Neural progenitor cell (in vitro differentiated cells): ENCODE measurements around the gene CLDN8. TPM values are rescaled to one million over a fixed set of nuclear protein-coding genes. Genes with fewer than 3 reads are reported as not detected.

ENCODE experiments used
- DNase-seq: peaks from one replicate; pipeline ENCODE4 v3.0.0-alpha.2; 2016; ENCODE audit warnings: low spot score
- H2AFZ ChIP-seq: fragments of 200-600 bp; sonication (generic); replicated peaks from 2 replicates; pipeline ENCODE4 v1.6.1; 2016; ENCODE audit warnings: antibody characterized with exemption
- H3F3A ChIP-seq: fragments of 200-600 bp; sonication (generic); 2 replicates; pipeline ENCODE4 v1.6.1; 2016; ENCODE audit warnings: antibody characterized with exemption, low read depth
- H3K27ac ChIP-seq: fragments of 200-600 bp; sonication (generic); 2 replicates; pipeline ENCODE4 v1.5.1; 2016; ENCODE audit warnings: mild to moderate bottlenecking
- H3K27me3 ChIP-seq: fragments of 200-600 bp; sonication (generic); 2 replicates; pipeline ENCODE4 v1.6.1; 2016; ENCODE audit warnings: mild to moderate bottlenecking, moderate library complexity
- H3K36me3 ChIP-seq: fragments of 200-600 bp; sonication (generic); 2 replicates; pipeline ENCODE4 v1.5.1; 2016
- H3K4me1 ChIP-seq: fragments of 200-600 bp; sonication (generic); 2 replicates; pipeline ENCODE4 v1.6.1; 2016; ENCODE audit warnings: mixed run types
- H3K4me2 ChIP-seq: fragments of 200-600 bp; sonication (generic); 2 replicates; pipeline ENCODE4 v1.6.1; 2016
- H3K4me3 ChIP-seq: fragments of 200-600 bp; sonication (generic); 2 replicates; pipeline ENCODE4 v1.5.1; 2016
- H3K79me2 ChIP-seq: fragments of 200-600 bp; sonication (generic); 2 replicates; pipeline ENCODE4 v1.6.1; 2016; ENCODE audit warnings: low read depth
- H3K9ac ChIP-seq: fragments of 200-600 bp; sonication (generic); 2 replicates; pipeline ENCODE4 v1.6.1; 2016
- H3K9me3 ChIP-seq: fragments of 200-600 bp; sonication (generic); 2 replicates; pipeline ENCODE4 v1.5.1; 2016; ENCODE audit warnings: low read depth
- H4K20me1 ChIP-seq: fragments of 200-600 bp; sonication (generic); 2 replicates; pipeline ENCODE4 v1.6.1; 2016; ENCODE audit warnings: low read depth
- H3K27ac Mint-ChIP-seq: 3 replicates; pipeline ENCODE4 v1.8.0; 2021; ENCODE audit warnings: mixed read lengths
- H3K27me3 Mint-ChIP-seq: 2 replicates; pipeline ENCODE4 v1.8.0; 2022; ENCODE audit warnings: low read depth, mild to moderate bottlenecking, inconsistent platforms, moderate library complexity, mixed read lengths; ENCODE audit not compliant: insufficient read depth
- H3K36me3 Mint-ChIP-seq: 3 replicates; pipeline ENCODE4 v1.8.0; 2021; ENCODE audit warnings: mixed read lengths
- H3K4me1 Mint-ChIP-seq: 3 replicates; pipeline ENCODE4 v1.8.0; 2021; ENCODE audit warnings: mixed read lengths
- H3K4me3 Mint-ChIP-seq: 3 replicates; pipeline ENCODE4 v1.8.0; 2021; ENCODE audit warnings: mild to moderate bottlenecking, moderate library complexity, mixed read lengths
- H3K9me3 Mint-ChIP-seq: 3 replicates; pipeline ENCODE4 v1.8.0; 2020; ENCODE audit warnings: mixed read lengths
- CTCF ChIP-seq: fragments of 200-600 bp; sonication (generic); IDR thresholded peaks from 2 replicates; pipeline ENCODE4 v1.5.1; 2017; ENCODE audit warnings: antibody characterized with exemption, mild to moderate bottlenecking
- EZH2 ChIP-seq: fragments of 200-600 bp; sonication (generic); IDR thresholded peaks from 2 replicates; pipeline ENCODE4 v1.6.1; 2017; ENCODE audit warnings: antibody characterized with exemption, mild to moderate bottlenecking, moderate library complexity
- EZH2phosphoT487 ChIP-seq: fragments of 200-600 bp; sonication (generic); IDR thresholded peaks from 2 replicates; pipeline ENCODE4 v1.6.1; 2017; ENCODE audit warnings: antibody characterized with exemption
- total RNA-seq: library from RNA; depleted of rRNA; stranded (reverse); fragments of >200 nt; gene quantifications from 2 replicates; pipeline ENCODE4 v1.2.3, GENCODE V29; 2015; ENCODE audit warnings: low replicate concordance

CLDN8 gene
- total RNA-seq, 1 donor from 2014 or later: not detected

- DNase-seq: no peak
- no peak for TF ChIP-seq CTCF
- TF ChIP-seq EZH2: no peak
- TF ChIP-seq EZH2phosphoT487: no peak
- H3K27ac Mint-ChIP-seq: no peak overlapping the region
- H3K9ac ChIP-seq: no peak overlapping the region
- no peak overlapping the region for H3K4me3 ChIP-seq
- no peaks in the 10 kb centered on the region for H3K9me3 Mint-ChIP-seq
- no peak overlapping the region for H2AFZ ChIP-seq
- no peaks in the 10 kb centered on the region for H3K27me3 Mint-ChIP-seq
- no peaks in the 10 kb centered on the region for H3K36me3 ChIP-seq
- no peaks in the 10 kb centered on the region for H3K27me3 ChIP-seq
- H3K4me1 ChIP-seq: no peaks in the 10 kb centered on the region
- H3F3A ChIP-seq: no peaks in the 10 kb centered on the region
- H3K79me2 ChIP-seq: no peaks in the 10 kb centered on the region
- no peak overlapping the region for H3K4me3 Mint-ChIP-seq
- H3K4me2 ChIP-seq: no peak overlapping the region
- no peaks in the 10 kb centered on the region for H4K20me1 ChIP-seq
- H3K4me1 Mint-ChIP-seq: peaks cover 8% of the 10 kb centered on the region
- H3K36me3 Mint-ChIP-seq: no peaks in the 10 kb centered on the region
- no peaks in the 10 kb centered on the region for H3K9me3 ChIP-seq
- no peak overlapping the region for H3K27ac ChIP-seq
Measured at GRCh38 chr21:30238168-30238567, 22.3 kb upstream of the CLDN8 start.

GRCh38 chr21:30234643-30235042 lies 18.7 kb upstream of the CLDN8 start:
- Histone ChIP-seq H3K27ac (no peak overlapping the region), H3K36me3 (no peaks in the 10 kb centered on the region), H3K4me3 (no peak overlapping the region), H2AFZ (no peak overlapping the region), H3K79me2 (no peaks in the 10 kb centered on the region), H3K9ac (no peak overlapping the region), H4K20me1 (no peaks in the 10 kb centered on the region), H3K4me2 (no peak overlapping the region), H3F3A (no peaks in the 10 kb centered on the region), H3K4me1 (no peaks in the 10 kb centered on the region), H3K27me3 (no peaks in the 10 kb centered on the region), H3K9me3 (no peaks in the 10 kb centered on the region)
- no peaks in the 10 kb centered on the region for H3K36me3 Mint-ChIP-seq
- no peak overlapping the region for H3K27ac Mint-ChIP-seq
- no peaks in the 10 kb centered on the region for H3K27me3 Mint-ChIP-seq
- no peak for TF ChIP-seq CTCF
- no peak for TF ChIP-seq EZH2
- TF ChIP-seq EZH2phosphoT487: no peak
- H3K4me3 Mint-ChIP-seq: no peak overlapping the region
- H3K4me1 Mint-ChIP-seq: peaks cover 9% of the 10 kb centered on the region
- peaks cover 9% of the 10 kb centered on the region for H3K9me3 Mint-ChIP-seq
- no peak for DNase-seq

DNA sequence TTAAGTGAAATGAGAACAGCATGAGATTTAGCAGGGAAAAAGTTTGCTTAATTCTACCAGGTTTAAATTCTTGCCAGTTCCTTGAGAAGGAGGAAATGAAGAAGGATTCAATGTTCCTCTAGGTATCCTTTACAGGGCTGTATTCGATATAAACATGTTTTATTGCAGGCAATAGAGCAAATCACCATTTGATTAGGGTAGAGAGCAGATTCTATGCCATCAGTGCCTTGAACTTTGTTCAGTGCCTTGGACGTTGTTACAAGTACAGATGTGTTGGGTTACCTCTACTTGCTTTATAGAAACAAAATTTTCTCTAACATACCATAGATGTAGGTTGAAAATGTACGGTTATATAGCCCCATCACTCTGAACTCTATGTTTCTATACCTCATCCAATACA lies 18.2 kb upstream of the CLDN8 start:
- peaks cover 10% of the 10 kb centered on the region for H3K9me3 Mint-ChIP-seq
- Histone ChIP-seq H3K27ac (no peak overlapping the region), H3K79me2 (no peaks in the 10 kb centered on the region), H3K27me3 (no peaks in the 10 kb centered on the region), H3K36me3 (no peaks in the 10 kb centered on the region), H3K9me3 (no peaks in the 10 kb centered on the region), H3K4me1 (no peaks in the 10 kb centered on the region), H3F3A (no peaks in the 10 kb centered on the region), H3K4me3 (no peak overlapping the region), H3K9ac (no peak overlapping the region), H4K20me1 (no peaks in the 10 kb centered on the region), H2AFZ (no peak overlapping the region), H3K4me2 (no peak overlapping the region)
- no peak overlapping the region for H3K4me3 Mint-ChIP-seq
- H3K27me3 Mint-ChIP-seq: no peaks in the 10 kb centered on the region
- H3K36me3 Mint-ChIP-seq: no peaks in the 10 kb centered on the region
- TF ChIP-seq EZH2phosphoT487: no peak
- TF ChIP-seq EZH2: no peak
- no peak for TF ChIP-seq CTCF
- no peak overlapping the region for H3K27ac Mint-ChIP-seq
- peaks cover 9% of the 10 kb centered on the region for H3K4me1 Mint-ChIP-seq
- DNase-seq: no peak
